NCI-H526 treated with DMSO at 0.1 percent for 48 hours (cell line): ENCODE measurements around the gene UQCR11.

Source experiments
- DNase-seq: peaks from one replicate; lab custom pipeline; 2025; lab: John Stamatoyannopoulos, UW

Gene UQCR11

GRCh38 chr19:1590641-1591397 is 14.4 kb downstream of the UQCR11 start:
- no peak for DNase-seq

- no peak for DNase-seq
Observed at GRCh38 chr19:1587872-1588271, 17.4 kb downstream of the UQCR11 start.

GRCh38 chr19:1585243-1585580 is 20.1 kb downstream of the UQCR11 start:
- no peak for DNase-seq

- DNase-seq = no peak
Observed at GRCh38 chr19:1584500-1585242, 20.6 kb downstream of the UQCR11 start.

- no peak for DNase-seq
Observed at GRCh38 chr19:1582201-1582600, 23.1 kb downstream of the UQCR11 start.

GRCh38 chr19:1580957-1581356 is 24.3 kb downstream of the UQCR11 start:
- DNase-seq = no peak

GRCh38 chr19:1580382-1580781 is 24.9 kb downstream of the UQCR11 start:
- DNase-seq = no peak

GRCh38 chr19:1579222-1579621 is 26.0 kb downstream of the UQCR11 start:
- DNase-seq = no peak

- DNase-seq = no peak
Observed at GRCh38 chr19:1577929-1578618, 27.2 kb downstream of the UQCR11 start.

GRCh38 chr19:1577090-1577928 is 28.0 kb downstream of the UQCR11 start:
- DNase-seq = no peak

- no peak for DNase-seq
Observed at GRCh38 chr19:1576242-1577089, 28.8 kb downstream of the UQCR11 start.

GRCh38 chr19:1575323-1576241 is 29.7 kb downstream of the UQCR11 start:
- DNase-seq = no peak

- no peak for DNase-seq
Observed at GRCh38 chr19:1574354-1575136, 30.7 kb downstream of the UQCR11 start.

GRCh38 chr19:1572795-1573194 is 32.5 kb downstream of the UQCR11 start:
- DNase-seq = no peak

GRCh38 chr19:1571358-1571757 is 33.9 kb downstream of the UQCR11 start:
- no peak for DNase-seq

GRCh38 chr19:1570836-1571235 is 34.4 kb downstream of the UQCR11 start:
- no peak for DNase-seq

- no peak for DNase-seq
Observed at GRCh38 chr19:1569997-1570396, 35.3 kb downstream of the UQCR11 start.

GRCh38 chr19:1568320-1569019 is 36.8 kb downstream of the UQCR11 start, which contains the start of gene MEX3D:
MEX3D (minus strand) TSS chr19:1568325; CDS start chr19:1568058, 267 bp downstream.
- DNase-seq = peak; percentile 9

- DNase-seq = no peak
Observed at GRCh38 chr19:1567848-1568227, 37.4 kb downstream of the UQCR11 start.
